ENCODE data around the gene MX2. TPM values are rescaled to one million over a fixed set of nuclear protein-coding genes. Genes with fewer than 3 reads are reported as not detected.

Gene MX2
- total and polyA plus RNA-seq, 10 of the 15 experiments (the other 5 are each of a cell fraction or from before 2014, with no cell fraction given) = 10.5 to 167 (median 46.1) TPM

DNA sequence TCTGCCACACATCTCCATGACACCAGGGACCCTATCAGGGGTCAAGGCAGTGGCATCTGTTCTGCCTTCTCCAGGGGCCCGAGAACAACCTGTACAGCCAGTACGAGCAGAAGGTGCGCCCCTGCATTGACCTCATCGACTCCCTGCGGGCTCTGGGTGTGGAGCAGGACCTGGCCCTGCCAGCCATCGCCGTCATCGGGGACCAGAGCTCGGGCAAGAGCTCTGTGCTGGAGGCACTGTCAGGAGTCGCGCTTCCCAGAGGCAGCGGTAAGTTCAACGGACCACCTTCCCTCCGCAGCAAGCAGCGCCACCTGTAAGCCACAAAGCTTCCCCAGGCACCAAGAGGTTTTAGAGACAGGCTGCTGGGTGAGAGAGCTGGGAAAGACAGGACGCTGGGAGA lies 15.9 kb downstream of the MX2 start:
- ChIA-PET CTCF (interaction anchor here (1.2 kb wide), 1 partner anchor 95 kb away, joined by 6 read pairs; no protein-coding TSS in a partner anchor), POLR2A (no interaction called here), SMC1A (ENCODE audit: uncharacterized antibody, unreplicated experiment) (no interaction called here), RAD21 (ENCODE audit: unreplicated experiment) (interaction anchor here (2.0 kb wide), 1 partner anchor 94 kb away, joined by 8 read pairs; no protein-coding TSS in a partner anchor)
- FAIRE-seq = no peak
- TF ChIP-seq POLR2A (IDR thresholded peaks at IDR 0.05; ENCODE audit: low read depth, low read length) = peak; percentile 58
- TF ChIP-seq FOXK2 (IDR thresholded peaks at IDR 0.05) = no peak
- Histone ChIP-seq H4K20me1 (ENCODE audit: control insufficient read depth, insufficient read depth) (no peaks in the 10 kb centered on the region; the same call in 1 of the 2 replicates), H3K9me3 (replicated peaks; ENCODE audit: control insufficient read depth, insufficient read depth, low read length) (no peaks in the 10 kb centered on the region), H3K4me1 (ENCODE audit: control insufficient read depth, insufficient read depth, low read length) (no peaks in the 10 kb centered on the region; the same call in 1 of the 2 replicates), H3K27ac (ENCODE audit: control insufficient read depth, insufficient read depth) (no peak overlapping the region), H3K79me2 (ENCODE audit: control insufficient read depth, insufficient read depth, low read length) (peaks cover 15% of the 10 kb centered on the region), H3K27me3 (replicated peaks in 1 of 2; ENCODE audit: control insufficient read depth in 2 of 2, insufficient read depth in 2 of 2, low read length in 1 of 2) (no peaks in the 10 kb centered on the region), H3K4me2 (ENCODE audit: control insufficient read depth, insufficient read depth) (no peak overlapping the region), H3K4me3 (no peak overlapping the region), H3K9ac (ENCODE audit: control insufficient read depth, insufficient read depth, low read length) (no peak overlapping the region), H3K36me3 (ENCODE audit: control insufficient read depth in 2 of 2, insufficient read depth in 2 of 2, low read length in 1 of 2) (peaks cover 9 to 14% of the 10 kb centered on the region in 2 experiments; a peak in 3 of 4 replicates), H2AFZ (ENCODE audit: control insufficient read depth, low read depth, low read length) (no peak overlapping the region)
- DNase-seq (ENCODE audit: low read depth, low spot score) = no peak
- BruUV-seq (replicated peaks) = no TSS peak
- no peak for ATAC-seq
- intact Hi-C loops (cut with micrococcal nuclease; ENCODE audit: unreplicated experiment) (no loop called here), in situ Hi-C loops (cut with MboI) (no loop called here)
- WGBS (ENCODE audit: insufficient coverage, insufficient replicate concordance, low lambda C conversion rate, missing lambda C conversion rate) = 97% methylated on average over 16 of the region's 16 CpGs

- peaks cover 6% of the 10 kb centered on the region for H3K79me2 ChIP-seq (ENCODE audit: control insufficient read depth, insufficient read depth, low read length)
- ChIA-PET SMC1A (ENCODE audit: uncharacterized antibody, unreplicated experiment) (interaction anchor here (1.0 kb wide), 1 partner anchor 96 kb away, joined by 4 read pairs; no protein-coding TSS in a partner anchor), RAD21 (ENCODE audit: unreplicated experiment) (interaction anchor here (2.0 kb wide), 1 partner anchor 96 kb away, joined by 8 read pairs; no protein-coding TSS in a partner anchor), CTCF (interaction anchor here (0.7 to 1.2 kb wide), 3 partner anchors 9 to 96 kb away, joined by 3 to 6 read pairs (median 3); no protein-coding TSS in a partner anchor), POLR2A (no interaction called here)
- no peaks in the 10 kb centered on the region; the same call in 1 of the 2 replicates for H3K4me1 ChIP-seq (ENCODE audit: control insufficient read depth, insufficient read depth, low read length)
- in situ Hi-C loops (cut with MboI) (no loop called here), intact Hi-C loops (cut with micrococcal nuclease; ENCODE audit: unreplicated experiment) (no loop called here)
- TF ChIP-seq NRF1 (conservative IDR thresholded peaks at IDR 0.05; ENCODE audit: low read depth, low read length) (no peak), IKZF2 (IDR thresholded peaks at IDR 0.05) (no peak), ZBTB11 (CRISPR knock-in tag; IDR thresholded peaks at IDR 0.05) (no peak), MTA3 (IDR thresholded peaks at IDR 0.05; ENCODE audit: borderline replicate concordance, low read length) (no peak), MYB (IDR thresholded peaks at IDR 0.05; ENCODE audit: borderline replicate concordance, low read depth, low read length) (no peak), BMI1 (IDR thresholded peaks at IDR 0.05; ENCODE audit: borderline replicate concordance) (no peak)
- TF ChIP-seq, protein P1, sequence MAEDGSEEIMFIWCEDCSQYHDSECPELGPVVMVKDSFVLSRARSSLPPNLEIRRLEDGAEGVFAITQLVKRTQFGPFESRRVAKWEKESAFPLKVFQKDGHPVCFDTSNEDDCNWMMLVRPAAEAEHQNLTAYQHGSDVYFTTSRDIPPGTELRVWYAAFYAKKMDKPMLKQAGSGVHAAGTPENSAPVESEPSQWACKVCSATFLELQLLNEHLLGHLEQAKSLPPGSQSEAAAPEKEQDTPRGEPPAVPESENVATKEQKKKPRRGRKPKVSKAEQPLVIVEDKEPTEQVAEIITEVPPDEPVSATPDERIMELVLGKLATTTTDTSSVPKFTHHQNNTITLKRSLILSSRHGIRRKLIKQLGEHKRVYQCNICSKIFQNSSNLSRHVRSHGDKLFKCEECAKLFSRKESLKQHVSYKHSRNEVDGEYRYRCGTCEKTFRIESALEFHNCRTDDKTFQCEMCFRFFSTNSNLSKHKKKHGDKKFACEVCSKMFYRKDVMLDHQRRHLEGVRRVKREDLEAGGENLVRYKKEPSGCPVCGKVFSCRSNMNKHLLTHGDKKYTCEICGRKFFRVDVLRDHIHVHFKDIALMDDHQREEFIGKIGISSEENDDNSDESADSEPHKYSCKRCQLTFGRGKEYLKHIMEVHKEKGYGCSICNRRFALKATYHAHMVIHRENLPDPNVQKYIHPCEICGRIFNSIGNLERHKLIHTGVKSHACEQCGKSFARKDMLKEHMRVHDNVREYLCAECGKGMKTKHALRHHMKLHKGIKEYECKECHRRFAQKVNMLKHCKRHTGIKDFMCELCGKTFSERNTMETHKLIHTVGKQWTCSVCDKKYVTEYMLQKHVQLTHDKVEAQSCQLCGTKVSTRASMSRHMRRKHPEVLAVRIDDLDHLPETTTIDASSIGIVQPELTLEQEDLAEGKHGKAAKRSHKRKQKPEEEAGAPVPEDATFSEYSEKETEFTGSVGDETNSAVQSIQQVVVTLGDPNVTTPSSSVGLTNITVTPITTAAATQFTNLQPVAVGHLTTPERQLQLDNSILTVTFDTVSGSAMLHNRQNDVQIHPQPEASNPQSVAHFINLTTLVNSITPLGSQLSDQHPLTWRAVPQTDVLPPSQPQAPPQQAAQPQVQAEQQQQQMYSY (CRISPR knock-in tag; IDR thresholded peaks at IDR 0.05) = no peak
- no peaks in the 10 kb centered on the region for H3K9me3 ChIP-seq (replicated peaks; ENCODE audit: control insufficient read depth, insufficient read depth, low read length)
- H3K4me2 ChIP-seq (ENCODE audit: control insufficient read depth, insufficient read depth) = no peak overlapping the region
- no peak overlapping the region for H3K27ac ChIP-seq (ENCODE audit: control insufficient read depth, insufficient read depth)
- no peak overlapping the region for H3K9ac ChIP-seq (ENCODE audit: control insufficient read depth, insufficient read depth, low read length)
- no peak overlapping the region for H3K4me3 ChIP-seq
- FAIRE-seq = no peak
- no peaks in the 10 kb centered on the region; the same call in 1 of the 2 replicates for H4K20me1 ChIP-seq (ENCODE audit: control insufficient read depth, insufficient read depth)
- ATAC-seq = no peak; the same call in 2 of the 3 replicates
- BruUV-seq (replicated peaks) = no TSS peak
- WGBS (ENCODE audit: insufficient coverage, insufficient replicate concordance, low lambda C conversion rate, missing lambda C conversion rate) = 69% methylated on average over 8 of the region's 8 CpGs
- no peak for DNase-seq (ENCODE audit: low read depth, low spot score)
- peaks cover 11 to 18% of the 10 kb centered on the region in 2 experiments; a peak in 3 of 4 replicates for H3K36me3 ChIP-seq (ENCODE audit: control insufficient read depth in 2 of 2, insufficient read depth in 2 of 2, low read length in 1 of 2)
- H2AFZ ChIP-seq (ENCODE audit: control insufficient read depth, low read depth, low read length) = no peak overlapping the region
- H3K27me3 ChIP-seq (replicated peaks in 1 of 2; ENCODE audit: control insufficient read depth in 2 of 2, insufficient read depth in 2 of 2, low read length in 1 of 2) = no peaks in the 10 kb centered on the region
Measured at GRCh38 chr21:41378849-41379248, 17.0 kb downstream of the MX2 start.

Measured in GM12878 (cell line).